PC-3 (cell line): ENCODE data around the gene H6PD.

Source experiments
- EZH2 ChIP-seq: fragments of 300-600 bp; sonication (generic); IDR thresholded peaks from one replicate; pipeline ENCODE4 v1.6.1; 2017; ENCODE audit warnings: antibody characterized with exemption, mild to moderate bottlenecking, low read length; ENCODE audit not compliant: unreplicated experiment
- EZH2phosphoT487 ChIP-seq: fragments of 300-600 bp; sonication (generic); IDR thresholded peaks from 2 replicates; pipeline ENCODE4 v1.6.1; 2018; ENCODE audit warnings: mild to moderate bottlenecking, antibody characterized with exemption, low read length, borderline replicate concordance
- TF ChIP-seq, protein P1 (sequence below): fragments of 300-600 bp; sonication (generic); conservative IDR thresholded peaks from 2 replicates; pipeline ENCODE4 v1.5.1; 2017; ENCODE audit warnings: antibody characterized with exemption, low read depth, mild to moderate bottlenecking, low read length

DNA sequence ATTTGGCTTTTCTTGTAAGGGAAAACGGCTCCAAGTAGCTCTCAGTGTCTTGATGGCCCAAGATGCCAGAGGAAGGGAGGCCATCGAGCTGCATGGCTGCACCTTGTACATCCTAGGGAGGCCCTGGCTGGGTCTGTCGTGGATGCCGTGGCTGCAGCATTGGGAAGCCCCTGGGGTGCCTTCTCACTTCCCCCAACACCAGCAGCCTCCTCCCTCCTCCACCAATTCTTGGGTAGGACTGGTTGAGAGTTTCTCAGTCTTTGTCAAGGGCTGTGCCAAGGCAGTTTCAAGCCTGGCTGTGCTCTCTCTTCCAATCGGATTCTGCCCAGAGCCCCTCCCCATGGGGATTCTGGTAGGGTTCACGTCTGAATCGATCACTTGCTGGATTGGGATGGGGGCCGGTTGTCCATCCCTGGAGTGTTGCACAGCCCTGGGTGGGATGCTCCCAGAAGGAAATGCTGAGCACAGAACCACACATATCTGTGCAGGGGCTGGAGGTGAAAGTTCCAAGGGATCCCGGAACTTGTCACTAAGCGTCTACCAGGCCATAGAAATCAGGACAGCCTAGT is 44.1 kb downstream of the H6PD start:
- TF ChIP-seq EZH2: no peak
- TF ChIP-seq, protein P1, sequence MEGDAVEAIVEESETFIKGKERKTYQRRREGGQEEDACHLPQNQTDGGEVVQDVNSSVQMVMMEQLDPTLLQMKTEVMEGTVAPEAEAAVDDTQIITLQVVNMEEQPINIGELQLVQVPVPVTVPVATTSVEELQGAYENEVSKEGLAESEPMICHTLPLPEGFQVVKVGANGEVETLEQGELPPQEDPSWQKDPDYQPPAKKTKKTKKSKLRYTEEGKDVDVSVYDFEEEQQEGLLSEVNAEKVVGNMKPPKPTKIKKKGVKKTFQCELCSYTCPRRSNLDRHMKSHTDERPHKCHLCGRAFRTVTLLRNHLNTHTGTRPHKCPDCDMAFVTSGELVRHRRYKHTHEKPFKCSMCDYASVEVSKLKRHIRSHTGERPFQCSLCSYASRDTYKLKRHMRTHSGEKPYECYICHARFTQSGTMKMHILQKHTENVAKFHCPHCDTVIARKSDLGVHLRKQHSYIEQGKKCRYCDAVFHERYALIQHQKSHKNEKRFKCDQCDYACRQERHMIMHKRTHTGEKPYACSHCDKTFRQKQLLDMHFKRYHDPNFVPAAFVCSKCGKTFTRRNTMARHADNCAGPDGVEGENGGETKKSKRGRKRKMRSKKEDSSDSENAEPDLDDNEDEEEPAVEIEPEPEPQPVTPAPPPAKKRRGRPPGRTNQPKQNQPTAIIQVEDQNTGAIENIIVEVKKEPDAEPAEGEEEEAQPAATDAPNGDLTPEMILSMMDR: no peak
- TF ChIP-seq EZH2phosphoT487: no peak
